Heart left ventricle (tissue), 13 donors: ENCODE measurements around the gene RMDN3.

Experiments
- POLR2A ChIP-seq, 2 donors: fragments of 450-650 bp; IDR thresholded peaks; one replicate each; pipeline ENCODE4 v1.6.1; 2017; ENCODE audit warnings: antibody characterized with exemption in 2 of 2, mild to moderate bottlenecking in 2 of 2, moderate library complexity in 2 of 2
- TF ChIP-seq, protein P1 (sequence below), 12 donors: fragments of 200-600 bp; sonication (generic) in 4 of 12; IDR thresholded peaks; one replicate each; pipeline versions ENCODE4 v1.5.0 to v1.8.0; 2018 to 2022; ENCODE audit warnings: antibody characterized with exemption in 12 of 12, mild to moderate bottlenecking in 5 of 12
- donor health status: ischemic (EF 13 %, LVEDD 7.1; RV severe dilation, severe dysfunction).
- donor health status: DM: no; HTN: yes; CAD: no.
- donor health status: DM: no; HTN: no; CAD: no.
- donor health status: ischemic (EF 25% LVEDD 6.9; RV normal size, moderate dysfunction).
- donor health status: ischemic (EF 25% LVEDD 5.7; RV mildly dilated, moderate dysfunction).
- donor health status: ischemic (EF 35%, LVEDD 5.7; RV mildly dilated, moderate dysfunction).
- donor health status: nonischemic (EF 11% LVEDD 7.7; RV severe dilation, severe dysfunction).
- donor health status: DM: yes; HTN: yes; CAD: no.
- donor health status: PGD.
- donor health status: ischemic (EF 29% LVEDD 5.4; RV normal size, mild dysfunction).
- donor health status: nonischemic (EF 23%, LVEDD 6.1; RV moderate dilation, normal function).

DNA sequence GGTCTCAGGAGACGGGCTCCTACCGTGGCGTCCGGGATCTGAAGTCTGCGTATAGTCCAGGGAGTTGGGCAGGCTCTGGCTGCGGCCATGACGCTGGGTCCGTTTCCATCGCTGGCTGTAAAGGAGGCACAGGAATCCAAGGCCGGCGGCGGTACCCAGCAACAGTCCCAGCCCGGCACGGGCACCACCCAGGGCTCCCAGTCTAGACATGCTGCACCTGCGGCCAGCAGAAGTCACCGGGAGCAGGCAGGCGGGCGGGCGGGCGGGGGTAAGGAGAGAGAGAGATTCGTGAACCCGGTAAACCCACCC is 526 bp downstream of the RMDN3 start:
- TF ChIP-seq, protein P1, sequence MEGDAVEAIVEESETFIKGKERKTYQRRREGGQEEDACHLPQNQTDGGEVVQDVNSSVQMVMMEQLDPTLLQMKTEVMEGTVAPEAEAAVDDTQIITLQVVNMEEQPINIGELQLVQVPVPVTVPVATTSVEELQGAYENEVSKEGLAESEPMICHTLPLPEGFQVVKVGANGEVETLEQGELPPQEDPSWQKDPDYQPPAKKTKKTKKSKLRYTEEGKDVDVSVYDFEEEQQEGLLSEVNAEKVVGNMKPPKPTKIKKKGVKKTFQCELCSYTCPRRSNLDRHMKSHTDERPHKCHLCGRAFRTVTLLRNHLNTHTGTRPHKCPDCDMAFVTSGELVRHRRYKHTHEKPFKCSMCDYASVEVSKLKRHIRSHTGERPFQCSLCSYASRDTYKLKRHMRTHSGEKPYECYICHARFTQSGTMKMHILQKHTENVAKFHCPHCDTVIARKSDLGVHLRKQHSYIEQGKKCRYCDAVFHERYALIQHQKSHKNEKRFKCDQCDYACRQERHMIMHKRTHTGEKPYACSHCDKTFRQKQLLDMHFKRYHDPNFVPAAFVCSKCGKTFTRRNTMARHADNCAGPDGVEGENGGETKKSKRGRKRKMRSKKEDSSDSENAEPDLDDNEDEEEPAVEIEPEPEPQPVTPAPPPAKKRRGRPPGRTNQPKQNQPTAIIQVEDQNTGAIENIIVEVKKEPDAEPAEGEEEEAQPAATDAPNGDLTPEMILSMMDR (IDR thresholded peaks at IDR 0.05) = no peak
- TF ChIP-seq POLR2A (IDR thresholded peaks at IDR 0.05) = no peak
